RWPE1 (cell line): ENCODE results near the gene CLDN15.
"Not testable (repeated sequence)": the region's sequence is repeated elsewhere in the genome, so short reads cannot be mapped to it uniquely, and the experiment has no call there.

Experiments
- CTCF ChIA-PET: fragments of 350-600 bp; sonication (Branson Sonifier 250); formaldehyde crosslinking; extraction: SDS; loops from one replicate; lab custom pipeline; 2021; lab: Yijun Ruan, JAX
- POLR2A ChIA-PET: fragments of 400-600 bp; formaldehyde crosslinking; extraction: SDS; loops from one replicate; lab custom pipeline; 2020; ENCODE audit warnings: antibody characterized with exemption; ENCODE audit not compliant: low non-redundant PET; lab: Yijun Ruan, JAX
- DNase-seq: peaks from one replicate; pipeline ENCODE4 v3.0.0; 2012; ENCODE audit warnings: low spot score
- H3K27ac ChIP-seq: fragments of 450-650 bp; 2 replicates; pipeline ENCODE4 v1.5.1; 2017
- TF ChIP-seq, protein P1 (sequence below): fragments of 450-650 bp; conservative IDR thresholded peaks from 2 replicates; pipeline ENCODE4 v1.5.1; 2017; ENCODE audit warnings: low read depth, mild to moderate bottlenecking

Gene CLDN15

DNA sequence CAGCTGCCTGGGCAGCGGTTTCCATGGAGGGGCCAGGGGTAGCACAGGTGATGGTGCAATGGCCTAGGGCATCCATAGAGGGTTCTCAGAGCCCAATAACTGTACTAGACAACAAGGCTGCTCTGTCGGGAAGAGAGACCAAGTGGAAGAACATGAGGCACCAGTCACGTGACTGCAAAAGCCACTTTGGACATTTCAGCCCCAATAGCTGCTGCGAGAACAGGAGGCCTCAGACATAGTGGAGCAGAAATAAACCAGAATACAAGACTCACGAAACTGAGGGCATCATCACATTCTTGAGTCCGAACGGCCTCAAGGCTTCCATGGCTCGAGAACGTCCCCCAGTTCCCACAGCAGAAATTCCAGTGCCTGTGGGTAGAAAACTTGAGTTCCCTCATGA, 39.6 kb upstream of the CLDN15 start:
- ChIA-PET CTCF (interaction anchor here (0.6 kb wide), 1 partner anchor 163 kb away, joined by 3 read pairs; no protein-coding TSS in a partner anchor), POLR2A (no interaction called here)
- H3K27ac ChIP-seq: no peak overlapping the region
- TF ChIP-seq, protein P1, sequence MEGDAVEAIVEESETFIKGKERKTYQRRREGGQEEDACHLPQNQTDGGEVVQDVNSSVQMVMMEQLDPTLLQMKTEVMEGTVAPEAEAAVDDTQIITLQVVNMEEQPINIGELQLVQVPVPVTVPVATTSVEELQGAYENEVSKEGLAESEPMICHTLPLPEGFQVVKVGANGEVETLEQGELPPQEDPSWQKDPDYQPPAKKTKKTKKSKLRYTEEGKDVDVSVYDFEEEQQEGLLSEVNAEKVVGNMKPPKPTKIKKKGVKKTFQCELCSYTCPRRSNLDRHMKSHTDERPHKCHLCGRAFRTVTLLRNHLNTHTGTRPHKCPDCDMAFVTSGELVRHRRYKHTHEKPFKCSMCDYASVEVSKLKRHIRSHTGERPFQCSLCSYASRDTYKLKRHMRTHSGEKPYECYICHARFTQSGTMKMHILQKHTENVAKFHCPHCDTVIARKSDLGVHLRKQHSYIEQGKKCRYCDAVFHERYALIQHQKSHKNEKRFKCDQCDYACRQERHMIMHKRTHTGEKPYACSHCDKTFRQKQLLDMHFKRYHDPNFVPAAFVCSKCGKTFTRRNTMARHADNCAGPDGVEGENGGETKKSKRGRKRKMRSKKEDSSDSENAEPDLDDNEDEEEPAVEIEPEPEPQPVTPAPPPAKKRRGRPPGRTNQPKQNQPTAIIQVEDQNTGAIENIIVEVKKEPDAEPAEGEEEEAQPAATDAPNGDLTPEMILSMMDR: no peak
- no peak for DNase-seq

DNA sequence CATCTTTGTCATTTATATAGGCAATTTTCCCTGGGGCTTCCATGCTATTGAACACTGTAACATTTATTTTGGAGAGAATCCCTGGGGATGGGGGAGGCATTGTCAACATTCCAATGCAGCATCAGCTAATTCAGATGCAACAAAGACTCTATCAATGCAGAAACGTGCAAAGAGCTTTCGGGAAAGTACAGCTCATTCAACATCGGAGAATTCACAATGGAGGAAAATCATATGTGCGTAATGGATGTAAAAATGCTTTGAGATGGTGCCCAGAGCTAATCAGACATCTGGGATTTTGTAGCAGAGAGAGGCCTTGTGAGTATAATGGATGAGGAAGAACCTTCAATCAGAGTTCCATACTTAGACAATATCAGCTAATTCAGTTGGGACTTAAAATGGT, 35.6 kb upstream of the CLDN15 start:
- CTCF ChIA-PET: interaction anchor here (0.6 kb wide), 1 partner anchor 18 kb away, joined by 4 read pairs; no protein-coding TSS in a partner anchor
- POLR2A ChIA-PET: no interaction called here
- TF ChIP-seq, protein P1: no peak
- DNase-seq: no peak
- H3K27ac ChIP-seq: no peak overlapping the region

DNA sequence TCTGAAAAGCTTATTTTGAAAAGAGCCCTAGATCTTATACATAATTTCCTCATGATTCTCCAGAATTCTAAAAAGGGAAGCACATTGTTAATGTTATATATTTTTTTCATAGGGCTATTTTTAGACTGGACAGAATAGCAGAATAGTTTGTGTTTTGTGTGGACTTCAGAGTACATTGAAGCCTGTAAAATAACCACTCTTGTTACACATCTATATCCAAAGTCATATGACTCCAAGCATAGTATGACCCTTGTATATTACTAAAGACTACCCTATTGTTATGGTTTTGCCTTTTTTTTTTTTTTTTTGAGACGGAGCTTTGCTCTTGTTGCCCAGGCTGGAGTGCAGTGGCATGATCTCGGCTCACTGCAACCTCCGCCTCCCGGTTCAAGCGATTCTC, 33.4 kb upstream of the CLDN15 start:
- POLR2A ChIA-PET: no interaction called here

DNA sequence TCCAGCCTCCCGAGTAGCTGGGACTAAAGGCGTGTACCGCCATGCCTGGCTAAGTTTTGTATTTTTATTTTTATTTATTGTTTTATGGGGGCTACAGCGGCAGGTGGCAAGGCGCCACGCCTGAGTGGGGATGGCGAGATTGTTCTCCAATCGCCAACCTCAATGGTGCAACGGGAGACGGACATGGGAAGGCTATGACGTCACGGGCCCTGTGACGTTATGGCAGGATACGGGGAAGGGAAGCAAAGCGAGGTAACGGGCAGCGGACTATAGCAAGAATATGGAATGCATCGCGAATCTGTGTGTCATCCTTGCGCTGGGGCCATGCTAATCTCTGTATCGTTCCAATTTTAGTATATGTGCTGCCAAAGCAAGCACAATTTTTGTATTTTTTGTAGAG, 32.1 kb upstream of the CLDN15 start:
- ChIA-PET CTCF (no interaction called here), POLR2A (no interaction called here)
- H3K27ac ChIP-seq: no peak overlapping the region
- TF ChIP-seq, protein P1: no peak
- no peak for DNase-seq

More for the DNA sequence above, 33.4 kb upstream of the CLDN15 start:
- CTCF ChIA-PET: no interaction called here
- DNase-seq: no peak
- H3K27ac ChIP-seq: no peak overlapping the region
- TF ChIP-seq, protein P1: no peak

DNA sequence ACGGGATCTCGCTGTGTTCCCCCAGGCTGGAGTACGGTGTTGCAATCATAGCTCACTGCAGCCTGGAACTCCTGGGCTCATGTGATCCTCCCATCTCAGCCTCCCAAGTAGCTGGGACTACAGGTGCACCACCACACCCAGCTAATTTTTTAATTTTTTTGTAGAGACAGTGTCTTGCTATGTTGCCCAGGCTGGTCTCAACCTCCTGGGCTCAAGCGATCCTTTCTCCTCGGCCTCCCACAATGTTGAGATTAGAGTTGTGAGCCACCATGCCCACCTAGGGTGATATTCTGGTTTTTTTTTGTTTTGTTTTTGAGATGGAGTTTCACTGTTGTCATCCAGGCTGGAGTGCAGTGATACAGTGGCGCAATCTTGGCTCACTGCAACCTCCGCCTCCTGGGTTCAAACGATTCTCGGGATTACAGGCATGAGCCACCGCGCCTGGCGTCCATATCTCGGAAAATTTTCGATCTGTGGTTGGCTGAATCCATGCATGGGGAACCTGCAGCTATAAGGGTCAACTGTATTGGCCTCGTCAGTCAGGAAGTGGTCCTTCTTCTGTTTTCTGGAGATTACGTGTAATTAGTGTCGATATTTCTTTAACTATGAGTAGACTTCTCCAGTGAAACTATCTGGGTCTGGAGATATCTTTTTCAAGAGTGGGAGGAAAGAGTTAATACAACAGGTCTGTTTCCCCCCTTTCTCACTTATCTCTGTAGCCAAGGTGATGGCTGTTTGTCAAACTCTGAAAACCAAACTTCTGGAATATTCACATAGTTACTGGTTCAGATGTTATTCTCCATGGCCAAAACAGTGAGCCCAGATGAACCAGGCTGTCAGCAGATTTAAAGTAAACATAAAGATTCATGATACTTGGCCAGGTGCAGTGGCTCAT, 28.3 kb upstream of the CLDN15 start:
- POLR2A ChIA-PET: no interaction called here
- no peak for DNase-seq
- CTCF ChIA-PET: interaction anchor here (0.6 kb wide), 2 partner anchors 71 to 84 kb away, joined by 3 to 4 read pairs; no protein-coding TSS in a partner anchor

DNA sequence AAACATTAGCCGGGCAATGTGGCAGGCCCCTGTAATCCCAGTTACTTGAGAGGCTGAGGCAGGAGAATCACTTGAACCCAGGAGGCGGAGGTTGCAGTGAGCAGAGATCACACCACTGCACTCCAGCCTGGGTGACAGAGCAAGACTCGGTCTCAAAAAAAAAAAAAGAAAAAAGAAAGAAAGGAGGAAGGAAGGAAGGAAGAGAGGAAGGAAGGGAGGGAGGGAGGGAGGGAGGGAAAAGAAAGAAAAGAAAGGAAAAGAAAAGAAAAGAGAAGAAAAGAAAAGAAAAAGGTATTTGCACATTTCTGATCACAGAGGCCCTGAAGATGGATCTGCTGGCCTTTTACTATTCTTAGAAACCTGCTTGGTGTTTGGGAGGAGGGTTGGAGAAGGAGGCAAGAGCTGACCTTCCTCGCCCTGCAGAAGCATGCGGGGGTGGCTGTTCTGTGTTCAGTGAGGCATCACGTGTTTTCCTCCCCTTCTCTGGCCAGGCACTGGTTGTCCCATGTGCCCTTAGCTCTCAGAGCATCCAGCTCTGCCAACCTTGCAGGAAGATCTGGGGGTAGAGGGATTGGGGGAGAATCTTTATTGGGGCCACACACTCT, 26.6 kb upstream of the CLDN15 start:
- DNase-seq, H3K27ac ChIP-seq, POLR2A ChIA-PET: not testable (repeated sequence)
- CTCF ChIA-PET: interaction anchor here (1.0 kb wide), 1 partner anchor 19 kb away, joined by 3 read pairs; no protein-coding TSS in a partner anchor

More for the DNA sequence above, 28.3 kb upstream of the CLDN15 start:
- no peak overlapping the region for H3K27ac ChIP-seq
- TF ChIP-seq, protein P1: no peak
